Left colon (tissue), 2 donors: Measurements from ENCODE around the gene CERS3. TPM values are rescaled to one million over a fixed set of nuclear protein-coding genes. Genes with fewer than 3 reads are reported as not detected.
"Not testable (repeated sequence)": the region's sequence is repeated elsewhere in the genome, so short reads cannot be mapped to it uniquely, and the experiment has no call there.

Experiments used
- ATAC-seq: fragments of 200-7000 bp; cut with Tn5 transposase; one replicate; pipeline ENCODE4 v1.9.1; 2020; ENCODE audit warnings: mild to moderate bottlenecking, moderate library complexity
- DNase-seq, 2 donors: peaks; one replicate each; pipeline ENCODE4 v3.0.0-alpha.2; 2020
- intact Hi-C, 2 donors: fragments of 100-400 bp; cut with DNase I in 1 of 2; cut with micrococcal nuclease in 1 of 2; formaldehyde crosslinking; loops; one replicate each; pipeline versions ENCODE4 v1.11.2 to v1.14.0; 2022; cut with DNase I, micrococcal nuclease
- total RNA-seq, 2 donors: library from RNA; stranded (reverse); fragmentation: NEBNext Ultra II Directional; extraction: Animal tissue kit (Norgen Biotek cat#: 25700); gene quantifications; one replicate each; pipeline ENCODE4 v1.2.1, GENCODE V29; 2021
- donor health status: DM: no; HTN: no; CAD: no.
- donor health status: DM: yes; HTN: yes; CAD: no.

Gene CERS3
- total RNA-seq, 2 donors from 2014 or later: not detected

DNA sequence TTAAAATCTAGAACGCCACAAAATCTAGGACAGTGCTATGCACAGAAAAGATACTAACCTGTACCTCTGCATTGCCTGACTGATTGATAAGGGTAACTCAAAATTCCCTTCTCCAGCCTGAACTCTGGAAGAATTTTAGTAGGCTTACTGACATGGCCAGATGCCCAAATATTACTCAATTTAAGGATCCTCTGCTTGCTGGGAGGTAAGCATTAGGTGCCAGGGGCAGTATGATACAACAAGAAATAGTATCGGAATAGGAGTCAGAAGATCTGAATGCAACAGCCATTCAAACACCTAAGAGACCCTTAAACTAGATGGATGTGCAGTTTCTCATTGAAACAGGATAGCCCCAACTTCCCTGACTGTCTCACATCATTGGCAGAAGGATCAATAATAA, 45.4 kb downstream of the CERS3 start:
- intact Hi-C loops: no loop called here
- DNase-seq: no peak
- ATAC-seq: no peak

DNA sequence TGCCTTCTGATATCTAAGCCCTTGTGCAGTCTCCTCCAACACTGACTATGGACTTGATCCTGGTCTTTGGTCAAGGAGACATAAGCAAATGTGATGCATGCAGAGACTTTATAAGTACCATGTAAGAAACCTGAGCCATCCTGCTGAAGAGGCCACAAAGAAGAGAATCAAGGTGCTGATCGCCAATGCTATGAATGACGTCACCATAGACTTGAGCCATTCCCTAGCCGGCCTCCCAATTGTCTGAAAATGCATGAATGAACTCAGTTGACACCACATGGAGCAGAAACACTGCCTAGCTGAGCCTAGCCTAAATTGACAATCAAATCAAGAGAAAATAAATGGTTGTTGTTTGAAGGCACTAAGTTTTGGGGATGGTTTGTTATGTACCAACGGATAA, 51.9 kb downstream of the CERS3 start:
- intact Hi-C loops: no loop called here
- DNase-seq (no peak), ATAC-seq (no peak)

DNA sequence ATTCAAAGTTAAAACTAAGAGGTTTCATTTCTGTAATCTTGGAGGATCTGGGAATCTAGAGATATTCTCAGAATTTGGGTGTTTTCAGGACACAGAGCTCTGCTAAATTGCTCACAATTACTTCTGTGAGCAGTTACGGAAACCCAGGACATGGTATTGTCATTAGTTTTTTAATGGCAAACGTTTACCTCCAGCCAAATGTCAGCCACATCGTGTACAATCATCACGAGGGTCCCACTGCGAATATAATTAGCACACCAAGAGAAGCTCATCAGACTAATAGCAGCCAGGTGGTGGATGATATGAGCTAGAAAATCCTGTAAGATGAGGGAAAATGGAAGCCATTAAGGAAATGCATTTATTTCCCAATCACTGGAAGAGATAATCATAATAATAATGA, 56.0 kb downstream of the CERS3 start:
- intact Hi-C loops: no loop called here
- no peak for ATAC-seq

DNA sequence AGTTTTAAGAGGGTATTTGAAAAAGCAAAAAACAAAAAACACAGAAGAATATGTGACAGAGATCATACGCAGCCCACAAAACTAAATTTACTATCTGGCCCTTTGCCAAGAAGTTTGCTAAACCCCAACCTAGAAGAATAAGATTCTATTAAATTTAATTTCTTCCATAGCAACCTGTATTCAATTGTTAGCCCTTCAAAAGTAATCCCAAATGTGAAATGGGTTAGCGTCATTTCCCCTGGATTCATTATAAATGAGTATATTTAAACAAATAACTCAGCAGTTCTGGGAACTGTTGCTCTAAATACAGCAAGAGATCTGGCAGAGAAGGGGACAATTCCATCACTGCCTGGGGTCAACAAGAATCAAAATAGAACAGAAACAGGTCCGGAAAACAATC, 56.8 kb downstream of the CERS3 start:
- ATAC-seq: no peak
- DNase-seq: no peak
- intact Hi-C loops: no loop called here

More for the DNA sequence above, 56.0 kb downstream of the CERS3 start:
- DNase-seq: no peak

DNA sequence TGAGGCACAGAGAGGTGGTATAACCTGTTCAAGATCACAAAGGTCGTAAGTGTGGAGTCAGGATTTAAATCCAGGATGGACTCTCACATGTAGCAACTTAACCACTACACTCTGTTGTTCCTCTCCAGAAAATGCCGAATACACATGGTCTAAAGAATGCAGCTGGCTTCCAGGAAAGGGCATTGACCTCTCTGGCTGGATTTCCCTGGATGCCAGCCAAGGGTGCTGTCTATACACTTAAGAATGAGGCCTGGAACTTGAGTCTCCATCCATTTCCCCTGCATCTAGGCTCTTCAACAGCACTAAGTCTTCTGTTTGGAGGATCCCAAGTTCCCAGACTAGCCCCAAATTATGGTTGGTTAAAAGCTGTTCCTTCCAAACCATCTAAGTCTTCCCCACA, 60.5 kb downstream of the CERS3 start:
- DNase-seq: peak in 1 of 2 donors; percentile 28
- no peak for ATAC-seq
- intact Hi-C loops: no loop called here

DNA sequence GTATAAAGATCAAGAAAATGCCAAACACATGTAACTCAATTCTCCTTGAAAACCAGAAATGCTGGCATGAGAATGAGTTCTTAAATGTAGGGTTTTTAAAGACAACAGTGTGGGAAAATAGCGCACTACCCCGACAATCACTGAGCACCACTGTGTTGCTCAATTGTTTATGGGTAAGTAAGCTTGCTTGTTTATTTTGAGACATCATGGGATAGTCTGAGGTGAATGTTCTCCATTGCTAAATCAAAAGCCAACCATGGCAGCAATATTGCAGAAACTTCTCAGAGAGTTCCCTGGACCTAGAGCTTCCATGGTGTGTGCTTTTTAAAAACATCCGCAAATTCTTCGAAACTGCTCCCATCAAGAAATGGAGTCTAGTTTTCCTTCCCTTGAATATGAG, 62.7 kb downstream of the CERS3 start:
- intact Hi-C loops: no loop called here
- ATAC-seq (no peak), DNase-seq (no peak)

DNA sequence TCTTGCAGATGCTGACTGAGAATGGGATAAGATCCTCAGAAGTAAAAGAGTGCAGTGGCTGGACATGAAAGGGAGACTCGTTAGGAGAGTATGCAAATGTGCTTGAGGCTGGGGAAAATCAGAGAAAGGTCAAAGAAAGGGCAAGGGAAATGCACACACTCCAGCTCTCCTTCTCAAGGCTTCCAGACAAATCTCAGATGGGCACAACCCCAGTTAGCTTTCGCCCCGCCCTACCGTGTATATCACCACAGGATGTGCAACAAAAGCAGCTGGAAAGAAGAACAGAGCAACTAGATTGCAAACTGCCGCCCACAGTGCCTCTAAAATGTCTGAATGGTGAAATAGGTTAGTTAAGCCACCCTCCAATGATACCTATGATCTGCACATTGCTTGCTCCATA, 63.9 kb downstream of the CERS3 start:
- ATAC-seq (no peak), DNase-seq (no peak)
- intact Hi-C loops: no loop called here

DNA sequence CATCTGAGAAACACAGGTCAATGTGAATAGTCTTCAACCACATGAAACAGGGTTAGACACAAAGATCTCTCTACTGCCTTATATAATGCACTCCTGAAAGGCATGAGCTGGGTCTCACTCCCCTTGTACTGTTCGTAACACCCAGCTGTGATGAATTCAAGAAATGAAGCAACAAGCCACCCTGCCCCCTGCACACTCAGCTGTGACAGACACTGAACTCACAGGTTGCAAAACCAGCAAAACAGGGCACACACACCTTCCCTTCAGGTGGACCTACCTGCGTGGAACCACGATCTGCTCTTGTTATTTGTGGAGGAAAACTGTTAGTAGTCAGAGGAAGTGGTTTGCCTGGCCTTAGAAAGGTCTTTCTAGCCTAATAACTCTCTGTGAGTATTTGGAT, 64.5 kb downstream of the CERS3 start:
- no peak for DNase-seq
- intact Hi-C loops: no loop called here
- no peak for ATAC-seq

DNA sequence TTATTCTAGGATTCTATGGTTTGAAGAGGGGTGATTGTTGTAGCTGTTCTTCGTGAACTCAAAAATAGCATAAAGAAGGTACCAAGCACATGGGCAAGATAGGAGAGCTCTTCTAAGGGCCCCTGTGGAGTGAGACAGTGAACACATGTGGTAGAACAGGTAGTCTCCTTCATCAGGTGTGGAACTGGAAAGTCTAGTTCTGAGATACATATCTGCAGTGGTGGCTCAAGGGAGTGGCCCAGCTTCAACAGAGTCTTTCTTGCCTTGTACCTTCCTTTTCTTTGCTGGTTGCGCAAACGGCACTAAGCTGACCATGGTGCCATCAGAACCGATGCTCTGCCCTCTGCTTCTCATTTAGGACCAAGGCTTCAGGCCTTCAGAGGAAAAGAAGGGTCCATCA, 65.2 kb downstream of the CERS3 start:
- DNase-seq: no peak
- no peak for ATAC-seq

DNA sequence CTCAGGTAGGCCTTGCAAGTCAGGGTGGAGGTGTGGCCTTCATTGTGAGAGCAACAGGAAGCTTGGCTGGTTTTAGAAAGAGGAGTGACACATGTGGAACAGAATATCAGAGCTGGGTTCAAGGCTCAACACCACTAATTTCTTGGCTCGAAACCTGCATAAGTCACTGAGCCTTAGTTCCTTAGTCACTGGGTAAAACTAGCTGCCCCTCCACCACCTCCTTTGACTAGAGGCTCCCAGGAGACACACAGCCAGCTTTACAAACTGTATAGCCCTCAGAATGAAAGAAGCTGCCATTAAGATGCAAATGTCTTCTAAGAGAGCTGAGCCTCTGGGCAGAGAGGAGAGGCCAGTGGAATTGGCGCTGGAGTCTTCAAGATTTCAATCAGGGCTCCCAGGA, 67.7 kb downstream of the CERS3 start:
- ATAC-seq: no peak
- no peak for DNase-seq
- intact Hi-C loops: no loop called here

More for the DNA sequence above, 65.2 kb downstream of the CERS3 start:
- intact Hi-C loops: no loop called here

DNA sequence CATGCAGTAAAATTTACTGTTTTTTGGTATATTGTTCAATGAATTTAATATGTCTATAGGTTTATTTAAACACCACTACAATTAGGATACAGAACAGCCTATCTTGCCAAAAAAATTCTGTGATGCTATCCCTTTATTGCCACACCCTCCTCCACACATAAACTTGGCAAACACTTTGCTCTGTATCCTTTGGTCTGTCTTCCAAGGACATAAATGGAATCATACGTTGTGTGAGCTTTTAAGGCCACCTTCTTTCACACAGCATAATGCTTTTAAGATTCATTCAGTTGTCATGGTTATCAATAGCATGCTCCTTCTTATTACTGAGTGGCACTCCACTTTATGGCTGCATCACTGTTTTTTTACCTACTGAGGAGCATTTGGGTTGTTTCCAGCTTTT, 71.5 kb downstream of the CERS3 start:
- DNase-seq: no peak
- ATAC-seq: no peak
- intact Hi-C loops: no loop called here

DNA sequence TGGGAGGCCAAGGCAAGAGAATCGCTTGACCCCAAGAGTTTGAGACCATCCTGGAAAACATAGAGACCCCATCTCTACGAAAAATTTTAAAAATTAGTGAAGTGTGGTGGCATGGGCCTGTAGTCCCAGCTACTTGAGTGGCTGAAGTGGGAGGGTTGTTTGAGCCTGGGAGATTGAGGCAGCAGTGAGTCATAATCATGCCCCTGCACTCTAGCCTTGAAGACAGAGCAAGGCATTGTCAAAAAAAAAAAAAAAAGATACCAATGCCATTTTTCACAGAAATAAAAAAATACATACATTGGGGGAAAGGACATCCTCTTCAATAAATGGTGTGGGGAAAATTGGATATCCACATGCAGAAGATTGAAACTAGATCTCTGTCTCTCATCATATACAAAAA, 74.6 kb downstream of the CERS3 start:
- ATAC-seq: no peak
- intact Hi-C loops: no loop called here
- no peak for DNase-seq

DNA sequence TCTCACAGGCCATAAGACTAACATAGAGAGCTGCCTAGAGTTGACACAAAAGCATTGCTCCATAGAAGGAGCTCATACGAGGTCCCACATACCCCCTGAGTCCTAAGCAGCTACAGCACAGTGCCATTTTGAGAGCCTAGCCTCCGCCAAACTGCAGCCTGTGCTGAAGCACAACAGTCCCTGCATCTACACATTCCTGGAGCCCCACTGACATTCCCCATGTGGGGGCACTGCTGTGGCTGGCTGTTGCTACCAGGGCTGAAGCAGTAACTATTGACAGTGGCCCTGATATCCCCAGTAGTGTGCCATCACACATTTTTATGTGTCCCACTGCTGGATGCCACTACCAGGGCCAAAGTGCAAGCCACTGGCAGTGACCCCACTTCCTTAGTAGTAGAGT, 80.3 kb downstream of the CERS3 start:
- intact Hi-C loops: no loop called here
- DNase-seq (no peak), ATAC-seq (no peak)

DNA sequence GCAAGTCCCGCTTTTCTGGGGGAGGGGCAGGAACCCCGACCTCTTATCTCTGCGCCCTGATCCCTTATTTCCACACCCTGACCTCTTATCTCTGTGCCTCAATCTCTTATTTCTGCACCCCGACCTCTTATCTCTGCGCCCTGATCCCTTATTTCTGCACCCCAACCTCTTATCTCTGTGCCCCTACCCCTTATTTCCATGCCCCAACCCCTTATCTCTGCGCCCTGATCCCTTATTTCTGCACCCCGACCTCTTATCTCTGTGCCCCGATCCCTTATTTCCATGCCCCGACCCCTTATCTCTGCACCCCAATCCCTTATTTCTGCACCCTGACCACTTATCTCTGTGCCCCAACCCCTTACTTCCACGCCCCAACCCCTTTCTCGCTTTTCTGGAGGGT, 87.7 kb downstream of the CERS3 start:
- ATAC-seq, intact Hi-C loops, DNase-seq: not testable (repeated sequence)

DNA sequence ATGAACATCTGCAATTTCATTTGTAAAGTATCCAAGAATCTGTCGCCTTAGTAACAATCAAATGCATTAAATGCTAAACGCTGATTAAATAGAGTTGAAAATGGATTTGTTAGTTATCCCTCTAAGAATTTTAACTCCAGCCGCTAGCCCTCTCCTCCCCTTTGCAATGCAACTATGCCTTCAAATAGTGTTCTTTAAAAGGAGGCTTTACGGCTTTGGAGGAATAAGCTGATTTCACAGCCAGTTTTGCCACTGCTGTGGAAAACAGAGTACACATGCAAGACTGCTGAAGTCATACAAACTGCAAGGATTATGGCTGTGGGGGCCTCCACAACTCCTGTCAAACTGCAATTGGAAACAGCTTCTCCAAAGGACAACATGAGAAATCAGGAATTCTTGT, 89.2 kb downstream of the CERS3 start:
- ATAC-seq: no peak
- intact Hi-C loops: no loop called here
- DNase-seq: no peak

DNA sequence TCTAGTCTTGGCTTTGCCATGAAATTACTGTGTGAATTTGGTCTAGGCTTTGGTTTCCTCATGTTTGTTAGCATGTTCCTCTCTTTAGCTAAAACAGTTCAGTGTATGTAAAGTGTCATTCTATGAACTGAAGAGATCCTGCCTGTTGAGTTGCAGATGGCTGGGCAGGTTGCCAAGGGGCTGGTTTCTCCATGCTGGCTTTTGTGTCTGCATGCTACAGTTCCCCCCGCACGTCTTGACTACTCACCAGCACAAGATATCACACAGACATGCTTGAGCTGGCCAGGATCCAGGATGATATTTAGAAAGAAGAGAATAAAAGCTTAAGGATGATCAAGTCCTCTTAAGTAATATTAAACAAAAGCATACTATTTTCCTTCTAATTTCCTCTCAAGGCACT, 90.2 kb downstream of the CERS3 start:
- DNase-seq: peak; percentile 31 to 63
- intact Hi-C loops: no loop called here
- no peak for ATAC-seq

DNA sequence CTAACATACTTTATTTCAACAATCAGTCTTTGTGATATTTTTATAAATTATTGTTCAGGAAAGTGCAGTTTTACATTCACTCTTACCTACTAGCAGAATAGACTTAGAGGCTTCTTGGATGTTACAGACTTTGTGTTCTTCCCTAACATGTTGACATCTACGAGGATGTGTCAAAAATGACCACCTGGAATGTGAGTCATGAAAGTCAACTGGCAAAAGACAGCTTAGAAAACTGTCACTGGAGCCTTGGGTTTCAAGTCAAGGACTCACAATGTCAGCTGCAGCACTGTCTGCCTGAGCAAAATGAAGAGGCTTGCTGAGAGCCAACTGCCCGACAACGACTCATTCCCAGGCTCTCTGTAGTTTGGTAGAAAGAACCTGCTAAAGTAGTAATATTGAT, 91.5 kb downstream of the CERS3 start:
- ATAC-seq (no peak), DNase-seq (no peak)
- intact Hi-C loops: no loop called here

DNA sequence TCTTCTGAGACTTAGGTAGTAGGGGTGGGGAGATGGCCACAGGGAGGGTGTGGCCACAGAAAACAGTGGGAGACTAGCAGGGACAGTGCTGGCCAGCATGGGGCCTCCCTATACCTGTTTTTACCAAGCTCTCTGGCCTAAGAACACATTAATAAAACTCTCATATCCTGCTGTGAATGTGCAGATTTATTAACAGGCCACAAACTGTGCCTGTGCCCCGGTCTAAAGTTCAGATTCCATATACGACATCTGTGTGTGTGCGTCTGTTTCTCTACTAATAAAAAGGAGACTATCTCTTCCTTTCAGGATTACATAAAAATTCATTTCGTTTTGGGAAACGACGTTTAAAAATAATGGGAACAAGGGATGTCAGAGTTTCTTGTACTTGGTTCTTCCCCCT, 94.2 kb downstream of the CERS3 start:
- intact Hi-C loops: no loop called here
- DNase-seq: no peak

DNA sequence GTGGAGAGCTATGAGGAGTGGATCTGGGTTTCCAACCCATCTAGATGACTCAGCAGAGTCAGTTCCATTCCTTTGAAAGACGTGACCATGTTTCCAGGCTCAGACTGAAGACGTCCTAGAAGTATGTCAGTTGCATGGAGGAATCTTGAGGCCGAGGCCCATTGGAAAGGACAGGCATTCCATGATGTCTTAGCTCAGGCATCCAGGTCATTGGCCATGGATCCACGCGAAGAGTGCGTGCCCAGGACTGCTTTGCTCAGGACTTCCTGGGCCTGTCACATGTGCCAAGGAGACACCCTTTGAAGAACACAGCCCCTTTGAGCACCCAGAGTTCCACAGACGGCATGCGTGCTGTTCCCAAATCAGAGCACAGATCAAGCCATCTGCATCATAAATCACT, 94.7 kb downstream of the CERS3 start:
- no peak for ATAC-seq
- intact Hi-C loops: no loop called here
- DNase-seq: no peak

More for the DNA sequence above, 94.2 kb downstream of the CERS3 start:
- ATAC-seq: no peak

DNA sequence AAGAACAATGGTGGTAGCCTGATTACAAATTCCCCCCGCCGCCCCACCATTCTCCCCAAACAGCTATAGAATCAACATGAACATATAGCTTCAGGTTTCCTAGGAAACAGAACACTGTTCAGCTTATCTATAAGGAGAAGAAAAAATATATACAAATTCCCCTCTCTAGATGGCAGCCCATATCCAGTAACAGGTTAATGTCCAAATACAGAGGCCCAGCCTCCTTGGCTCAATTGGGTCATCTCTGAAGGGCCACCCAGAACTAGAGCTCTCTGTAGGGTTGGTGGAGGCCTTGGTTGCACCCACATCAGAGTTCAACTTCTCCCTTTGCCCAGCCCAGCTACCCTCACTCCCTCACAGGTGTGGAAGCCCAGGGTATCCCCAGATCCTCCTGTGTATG, 95.4 kb downstream of the CERS3 start:
- intact Hi-C loops: no loop called here
- DNase-seq: no peak
- ATAC-seq: no peak

DNA sequence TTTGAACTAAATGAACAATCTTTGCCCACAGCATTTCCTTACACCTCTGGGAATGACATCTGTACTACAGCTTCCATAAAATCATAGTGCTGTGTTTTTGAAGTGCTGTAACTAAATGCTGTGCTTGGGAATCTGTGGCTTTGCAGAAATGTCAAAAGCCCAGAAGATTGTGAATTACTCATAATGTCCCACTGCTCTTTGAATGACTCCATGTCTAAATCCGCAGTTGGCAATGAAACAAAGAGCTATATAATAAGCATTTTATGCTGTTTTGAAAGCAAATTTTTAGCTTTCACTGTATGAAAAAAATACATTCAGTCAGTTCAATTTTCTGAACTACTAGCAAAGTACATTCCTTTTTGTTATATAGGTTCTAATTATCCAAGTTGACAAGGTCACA, 98.3 kb downstream of the CERS3 start:
- intact Hi-C loops: no loop called here
- no peak for DNase-seq
- ATAC-seq: no peak

DNA sequence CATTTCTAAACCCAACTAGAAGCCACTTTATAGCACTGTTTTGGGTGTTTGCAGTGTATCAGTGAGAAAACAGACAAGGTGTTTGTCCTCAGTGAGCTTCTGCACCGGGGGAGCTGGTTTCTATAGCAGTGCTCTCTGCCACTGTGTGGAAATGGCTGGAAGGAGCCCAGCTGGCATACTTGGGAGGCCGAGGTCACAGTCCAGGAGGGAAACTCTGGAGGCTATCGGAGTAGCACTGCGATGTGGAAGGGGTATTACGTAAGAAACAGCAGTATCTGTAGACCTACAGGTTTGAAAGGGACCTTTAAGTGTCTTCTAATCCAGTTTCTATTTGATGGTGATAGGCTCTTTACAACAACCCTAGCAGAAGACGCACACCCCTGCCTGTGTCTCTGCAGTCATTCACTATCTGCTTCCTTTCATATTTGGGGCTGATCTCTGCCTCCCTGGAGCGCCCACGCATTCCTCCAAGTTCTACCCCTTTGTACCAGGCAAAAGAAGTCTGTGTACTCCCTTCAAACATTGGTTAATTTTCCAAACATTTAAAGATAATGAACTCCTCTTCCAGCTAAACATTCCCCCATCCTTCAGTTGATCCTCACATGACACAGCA, 99.5 kb downstream of the CERS3 start:
- ATAC-seq (no peak), DNase-seq (no peak)
- intact Hi-C loops: no loop called here
